WTC11 (cell line): ENCODE measurements around the gene FGF12.

ENCODE experiments used
- ATF1 ChIP-seq: sonication (generic); formaldehyde crosslinking; IDR thresholded peaks from 2 replicates; pipeline ENCODE4 v1.8.1; 2023; ENCODE audit warnings: mild to moderate bottlenecking, moderate library complexity, missing genetic modification reagents
- ATF2 ChIP-seq: sonication (generic); formaldehyde crosslinking; IDR thresholded peaks from 2 replicates; pipeline ENCODE4 v1.8.1; 2022; ENCODE audit warnings: low read depth, missing genetic modification reagents, borderline replicate concordance
- CTCF ChIP-seq: fragments of 200-600 bp; IDR thresholded peaks from 2 replicates; pipeline ENCODE4 v1.8.0; 2022; ENCODE audit warnings: antibody characterized with exemption
- USF2 ChIP-seq: sonication (generic); formaldehyde crosslinking; IDR thresholded peaks from 2 replicates; pipeline ENCODE4 v1.8.1; 2023; ENCODE audit warnings: mild to moderate bottlenecking, missing genetic modification reagents, moderate library complexity
- ZBTB21 ChIP-seq: sonication (generic); formaldehyde crosslinking; IDR thresholded peaks from 2 replicates; pipeline ENCODE4 v1.8.1; 2023; ENCODE audit warnings: mild to moderate bottlenecking, missing genetic modification reagents, borderline replicate concordance
- TF ChIP-seq, protein P1 (sequence below): fragments of 250-450 bp; sonication (Bioruptor Pico); IDR thresholded peaks from 2 replicates; pipeline ENCODE4 v1.9.0; 2021; ENCODE audit warnings: mild to moderate bottlenecking, borderline replicate concordance
- TF ChIP-seq, protein P2 (sequence below): sonication (generic); formaldehyde crosslinking; IDR thresholded peaks from 2 replicates; pipeline ENCODE4 v1.8.0; 2022; ENCODE audit warnings: mild to moderate bottlenecking, missing genetic modification reagents
- TF ChIP-seq, protein P3 (sequence below): sonication (generic); formaldehyde crosslinking; IDR thresholded peaks from 2 replicates; pipeline ENCODE4 v1.8.0; 2023; ENCODE audit warnings: missing genetic modification reagents

- TF ChIP-seq CTCF (no peak), ATF2 (CRISPR knock-in tag) (no peak), ZBTB21 (CRISPR knock-in tag) (no peak), USF2 (CRISPR knock-in tag) (no peak), ATF1 (CRISPR knock-in tag) (no peak)
- TF ChIP-seq, protein P1, sequence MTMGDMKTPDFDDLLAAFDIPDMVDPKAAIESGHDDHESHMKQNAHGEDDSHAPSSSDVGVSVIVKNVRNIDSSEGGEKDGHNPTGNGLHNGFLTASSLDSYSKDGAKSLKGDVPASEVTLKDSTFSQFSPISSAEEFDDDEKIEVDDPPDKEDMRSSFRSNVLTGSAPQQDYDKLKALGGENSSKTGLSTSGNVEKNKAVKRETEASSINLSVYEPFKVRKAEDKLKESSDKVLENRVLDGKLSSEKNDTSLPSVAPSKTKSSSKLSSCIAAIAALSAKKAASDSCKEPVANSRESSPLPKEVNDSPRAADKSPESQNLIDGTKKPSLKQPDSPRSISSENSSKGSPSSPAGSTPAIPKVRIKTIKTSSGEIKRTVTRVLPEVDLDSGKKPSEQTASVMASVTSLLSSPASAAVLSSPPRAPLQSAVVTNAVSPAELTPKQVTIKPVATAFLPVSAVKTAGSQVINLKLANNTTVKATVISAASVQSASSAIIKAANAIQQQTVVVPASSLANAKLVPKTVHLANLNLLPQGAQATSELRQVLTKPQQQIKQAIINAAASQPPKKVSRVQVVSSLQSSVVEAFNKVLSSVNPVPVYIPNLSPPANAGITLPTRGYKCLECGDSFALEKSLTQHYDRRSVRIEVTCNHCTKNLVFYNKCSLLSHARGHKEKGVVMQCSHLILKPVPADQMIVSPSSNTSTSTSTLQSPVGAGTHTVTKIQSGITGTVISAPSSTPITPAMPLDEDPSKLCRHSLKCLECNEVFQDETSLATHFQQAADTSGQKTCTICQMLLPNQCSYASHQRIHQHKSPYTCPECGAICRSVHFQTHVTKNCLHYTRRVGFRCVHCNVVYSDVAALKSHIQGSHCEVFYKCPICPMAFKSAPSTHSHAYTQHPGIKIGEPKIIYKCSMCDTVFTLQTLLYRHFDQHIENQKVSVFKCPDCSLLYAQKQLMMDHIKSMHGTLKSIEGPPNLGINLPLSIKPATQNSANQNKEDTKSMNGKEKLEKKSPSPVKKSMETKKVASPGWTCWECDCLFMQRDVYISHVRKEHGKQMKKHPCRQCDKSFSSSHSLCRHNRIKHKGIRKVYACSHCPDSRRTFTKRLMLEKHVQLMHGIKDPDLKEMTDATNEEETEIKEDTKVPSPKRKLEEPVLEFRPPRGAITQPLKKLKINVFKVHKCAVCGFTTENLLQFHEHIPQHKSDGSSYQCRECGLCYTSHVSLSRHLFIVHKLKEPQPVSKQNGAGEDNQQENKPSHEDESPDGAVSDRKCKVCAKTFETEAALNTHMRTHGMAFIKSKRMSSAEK (CRISPR knock-in tag) = no peak
- TF ChIP-seq, protein P2, sequence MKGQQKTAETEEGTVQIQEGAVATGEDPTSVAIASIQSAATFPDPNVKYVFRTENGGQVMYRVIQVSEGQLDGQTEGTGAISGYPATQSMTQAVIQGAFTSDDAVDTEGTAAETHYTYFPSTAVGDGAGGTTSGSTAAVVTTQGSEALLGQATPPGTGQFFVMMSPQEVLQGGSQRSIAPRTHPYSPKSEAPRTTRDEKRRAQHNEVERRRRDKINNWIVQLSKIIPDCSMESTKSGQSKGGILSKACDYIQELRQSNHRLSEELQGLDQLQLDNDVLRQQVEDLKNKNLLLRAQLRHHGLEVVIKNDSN (CRISPR knock-in tag) = no peak
- TF ChIP-seq, protein P3, sequence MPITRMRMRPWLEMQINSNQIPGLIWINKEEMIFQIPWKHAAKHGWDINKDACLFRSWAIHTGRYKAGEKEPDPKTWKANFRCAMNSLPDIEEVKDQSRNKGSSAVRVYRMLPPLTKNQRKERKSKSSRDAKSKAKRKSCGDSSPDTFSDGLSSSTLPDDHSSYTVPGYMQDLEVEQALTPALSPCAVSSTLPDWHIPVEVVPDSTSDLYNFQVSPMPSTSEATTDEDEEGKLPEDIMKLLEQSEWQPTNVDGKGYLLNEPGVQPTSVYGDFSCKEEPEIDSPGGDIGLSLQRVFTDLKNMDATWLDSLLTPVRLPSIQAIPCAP (CRISPR knock-in tag) = no peak
Measured at GRCh38 chr3:192570821-192571791, 156.2 kb downstream of the FGF12 start.
